DMS114 treated with DMSO at 0.1 percent for 48 hours (cell line): ENCODE measurements around the gene MYO1E.
"Not testable (repeated sequence)": the region's sequence is repeated elsewhere in the genome, so short reads cannot be mapped to it uniquely, and the experiment has no call there.

ENCODE experiments used
- DNase-seq: peaks from one replicate; lab custom pipeline; 2025; ENCODE audit not compliant: unreplicated experiment; lab: John Stamatoyannopoulos, UW

The MYO1E gene

GRCh38 chr15:59388670-59389069 is 16.0 kb upstream of the MYO1E start:
- DNase-seq, result no peak

GRCh38 chr15:59387196-59387878 is 14.7 kb upstream of the MYO1E start:
- not testable (repeated sequence) for DNase-seq

GRCh38 chr15:59385171-59385570 is 12.5 kb upstream of the MYO1E start:
- DNase-seq, result no peak

GRCh38 chr15:59384507-59384906 is 11.8 kb upstream of the MYO1E start:
- no peak for DNase-seq

- DNase-seq, result no peak
Observed at GRCh38 chr15:59380902-59381610, 8.4 kb upstream of the MYO1E start.

GRCh38 chr15:59379531-59379930 is 6.9 kb upstream of the MYO1E start:
- DNase-seq, result no peak

- no peak for DNase-seq
Observed at GRCh38 chr15:59378855-59379254, 6.2 kb upstream of the MYO1E start.

GRCh38 chr15:59377924-59378323 is 5.3 kb upstream of the MYO1E start:
- no peak for DNase-seq

GRCh38 chr15:59376733-59377132 is 4.1 kb upstream of the MYO1E start:
- DNase-seq, result peak; percentile 12

GRCh38 chr15:59373215-59373614 is 544 bp upstream of the MYO1E start:
- DNase-seq, result no peak

GRCh38 chr15:59371458-59372351 is 966 bp downstream of the MYO1E start:
- DNase-seq, result no peak

GRCh38 chr15:59369597-59369996 is 3.1 kb downstream of the MYO1E start:
- DNase-seq, result no peak

GRCh38 chr15:59367022-59367451 is 5.6 kb downstream of the MYO1E start:
- DNase-seq, result no peak

- DNase-seq, result no peak
Observed at GRCh38 chr15:59366333-59367021, 6.2 kb downstream of the MYO1E start.

GRCh38 chr15:59364248-59364647 is 8.4 kb downstream of the MYO1E start:
- no peak for DNase-seq

- DNase-seq, result no peak
Observed at GRCh38 chr15:59362331-59362730, 10.3 kb downstream of the MYO1E start.

GRCh38 chr15:59360896-59361295 is 11.8 kb downstream of the MYO1E start:
- no peak for DNase-seq

- no peak for DNase-seq
Observed at GRCh38 chr15:59360305-59360704, 12.4 kb downstream of the MYO1E start.

- DNase-seq, result no peak
Observed at GRCh38 chr15:59355730-59356129, 16.9 kb downstream of the MYO1E start.

- DNase-seq, result no peak
Observed at GRCh38 chr15:59354417-59355031, 18.1 kb downstream of the MYO1E start.

GRCh38 chr15:59353994-59354416 is 18.7 kb downstream of the MYO1E start:
- DNase-seq, result no peak
